Progenitor cell of endocrine pancreas (in vitro differentiated cells): ENCODE measurements around the gene ARNT2. TPM values are rescaled to one million over a fixed set of nuclear protein-coding genes. Genes with fewer than 3 reads are reported as not detected.

Experiments used
- DNase-seq: peaks from one replicate; pipeline ENCODE4 v3.0.0; 2021; ENCODE audit warnings: low spot score; ENCODE audit not compliant: unreplicated experiment
- H3K27ac Mint-ChIP-seq: 2 replicates; pipeline ENCODE4 v1.8.0; 2021; ENCODE audit warnings: mild to moderate bottlenecking, moderate library complexity, mixed read lengths
- H3K27me3 Mint-ChIP-seq: 2 replicates; pipeline ENCODE4 v1.8.0; 2021; ENCODE audit warnings: mixed read lengths
- H3K36me3 Mint-ChIP-seq: 2 replicates; pipeline ENCODE4 v1.8.0; 2022; ENCODE audit warnings: mixed read lengths; ENCODE audit not compliant: insufficient read depth
- H3K4me1 Mint-ChIP-seq: 2 replicates; pipeline ENCODE4 v1.8.0; 2021; ENCODE audit warnings: low read depth, mixed read lengths
- H3K4me3 Mint-ChIP-seq: 2 replicates; pipeline ENCODE4 v1.8.0; 2021; ENCODE audit warnings: low read depth, mild to moderate bottlenecking, moderate library complexity, mixed read lengths
- H3K9me3 Mint-ChIP-seq: 2 replicates; pipeline ENCODE4 v1.8.0; 2021; ENCODE audit warnings: low read depth, mixed read lengths
- total RNA-seq: library from RNA; stranded (reverse); gene quantifications from 2 replicates; pipeline ENCODE4 v1.2.1, GENCODE V29; 2021
- TF ChIP-seq, protein P1 (sequence below): fragments of 200-600 bp; sonication (generic); IDR thresholded peaks from one replicate; pipeline ENCODE4 v1.5.0; 2021; ENCODE audit warnings: antibody characterized with exemption, mild to moderate bottlenecking; ENCODE audit not compliant: unreplicated experiment

Gene ARNT2
- total RNA-seq, 1 donor from 2014 or later, result 37.3 TPM

DNA sequence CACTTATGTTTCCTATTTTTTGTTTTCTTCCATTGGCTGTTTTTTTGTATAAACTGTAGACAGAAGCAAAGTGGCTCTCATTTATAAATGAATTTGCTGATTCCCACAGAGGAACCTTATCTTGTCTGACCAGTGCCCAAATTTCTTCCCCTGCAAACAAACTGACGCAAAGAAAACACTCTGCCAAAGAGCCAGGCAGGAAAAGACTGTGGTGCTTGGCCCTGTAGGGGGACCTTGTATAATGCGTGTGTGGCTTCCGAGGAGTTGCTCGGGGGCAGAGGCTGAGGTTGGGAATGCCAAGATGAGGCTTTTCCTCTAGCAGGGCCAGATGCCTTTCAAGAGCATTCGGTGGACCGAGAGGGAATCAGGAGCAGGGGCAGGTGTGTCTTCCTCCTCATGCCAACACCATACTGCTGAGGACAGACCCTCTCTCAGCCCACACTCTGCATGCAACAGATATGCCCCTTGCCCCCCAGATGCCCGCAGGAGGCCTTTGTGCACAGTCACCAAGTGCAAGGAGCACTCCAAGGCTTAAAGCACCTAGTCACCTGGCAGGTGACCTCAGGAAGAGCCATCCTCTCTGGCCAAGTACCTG lies 186.7 kb downstream of the ARNT2 start:
- peaks cover 21% of the 10 kb centered on the region for H3K36me3 Mint-ChIP-seq
- H3K4me3 Mint-ChIP-seq, result no peak overlapping the region
- no peak for DNase-seq
- no peaks in the 10 kb centered on the region for H3K9me3 Mint-ChIP-seq
- no peaks in the 10 kb centered on the region for H3K27me3 Mint-ChIP-seq
- TF ChIP-seq, protein P1, sequence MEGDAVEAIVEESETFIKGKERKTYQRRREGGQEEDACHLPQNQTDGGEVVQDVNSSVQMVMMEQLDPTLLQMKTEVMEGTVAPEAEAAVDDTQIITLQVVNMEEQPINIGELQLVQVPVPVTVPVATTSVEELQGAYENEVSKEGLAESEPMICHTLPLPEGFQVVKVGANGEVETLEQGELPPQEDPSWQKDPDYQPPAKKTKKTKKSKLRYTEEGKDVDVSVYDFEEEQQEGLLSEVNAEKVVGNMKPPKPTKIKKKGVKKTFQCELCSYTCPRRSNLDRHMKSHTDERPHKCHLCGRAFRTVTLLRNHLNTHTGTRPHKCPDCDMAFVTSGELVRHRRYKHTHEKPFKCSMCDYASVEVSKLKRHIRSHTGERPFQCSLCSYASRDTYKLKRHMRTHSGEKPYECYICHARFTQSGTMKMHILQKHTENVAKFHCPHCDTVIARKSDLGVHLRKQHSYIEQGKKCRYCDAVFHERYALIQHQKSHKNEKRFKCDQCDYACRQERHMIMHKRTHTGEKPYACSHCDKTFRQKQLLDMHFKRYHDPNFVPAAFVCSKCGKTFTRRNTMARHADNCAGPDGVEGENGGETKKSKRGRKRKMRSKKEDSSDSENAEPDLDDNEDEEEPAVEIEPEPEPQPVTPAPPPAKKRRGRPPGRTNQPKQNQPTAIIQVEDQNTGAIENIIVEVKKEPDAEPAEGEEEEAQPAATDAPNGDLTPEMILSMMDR, result no peak
- H3K4me1 Mint-ChIP-seq, result no peaks in the 10 kb centered on the region
- no peak overlapping the region for H3K27ac Mint-ChIP-seq

DNA sequence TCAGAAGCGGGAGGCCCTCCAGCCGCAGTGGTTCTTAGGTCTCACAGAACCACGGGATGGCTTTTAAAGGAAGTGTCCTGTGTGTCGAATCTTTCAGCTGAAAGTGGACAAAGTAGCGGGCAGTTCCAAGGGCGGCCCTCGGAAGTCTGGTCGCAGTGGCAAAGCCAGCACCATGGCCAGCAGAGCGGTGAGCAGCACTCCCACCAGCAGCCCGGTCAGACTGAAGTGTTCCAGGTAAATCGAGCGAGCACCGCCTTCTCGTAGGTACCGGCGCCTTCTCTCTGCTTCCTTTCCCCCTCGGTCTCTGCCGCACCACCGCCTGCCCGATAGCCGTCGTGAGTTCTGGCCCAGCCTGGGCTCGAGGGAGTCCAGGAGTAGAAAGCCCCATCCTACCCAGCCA lies 187.3 kb downstream of the ARNT2 start:
- no peak overlapping the region for H3K4me3 Mint-ChIP-seq
- H3K27me3 Mint-ChIP-seq, result no peaks in the 10 kb centered on the region

DNA sequence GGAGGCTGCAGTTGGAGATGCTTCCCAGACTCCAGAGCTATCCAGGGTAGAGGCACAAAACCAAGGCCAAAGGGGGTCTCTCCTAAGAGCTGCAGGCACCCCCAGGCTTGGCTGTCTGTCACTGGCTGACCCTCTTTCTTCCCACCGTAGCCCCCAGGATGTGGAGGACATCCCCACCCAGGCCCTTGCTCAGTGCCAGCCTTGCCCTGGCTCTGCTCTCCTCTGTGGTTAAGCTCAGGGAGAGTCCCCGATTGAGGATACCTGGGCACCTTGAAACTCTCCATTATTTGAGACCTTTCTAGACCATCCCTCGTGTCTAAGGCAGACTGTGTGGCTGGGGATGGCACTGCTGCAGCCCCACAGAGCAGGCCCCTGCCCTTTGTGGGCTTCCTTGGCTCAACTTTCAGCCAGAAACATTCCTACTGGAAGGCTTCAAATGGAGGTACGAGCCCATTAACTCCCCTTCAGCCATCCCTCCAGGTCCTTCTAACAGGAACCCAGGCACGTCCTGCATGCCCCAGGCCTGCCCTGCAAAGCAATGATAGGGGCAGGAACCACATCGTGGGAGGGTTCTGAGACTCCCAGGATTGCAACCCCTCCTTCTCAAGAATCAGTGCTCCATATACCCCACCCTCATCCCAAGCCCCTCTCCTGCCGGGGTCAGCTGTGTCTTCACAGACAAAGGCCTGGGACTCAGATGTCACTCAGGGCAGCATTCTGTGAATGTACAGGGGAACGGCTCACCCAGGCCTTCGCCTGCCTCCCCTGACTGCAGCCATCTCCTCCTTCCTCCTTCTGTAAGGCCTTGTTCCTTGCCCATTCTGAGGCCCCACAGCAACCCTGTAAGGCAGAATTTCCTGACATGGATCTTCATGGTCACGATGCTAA lies 188.0 kb downstream of the ARNT2 start:
- no peaks in the 10 kb centered on the region for H3K9me3 Mint-ChIP-seq
- H3K27me3 Mint-ChIP-seq, result no peaks in the 10 kb centered on the region
- H3K4me1 Mint-ChIP-seq, result no peaks in the 10 kb centered on the region
- TF ChIP-seq, protein P1, result no peak
- peaks cover 23% of the 10 kb centered on the region for H3K36me3 Mint-ChIP-seq
- DNase-seq, result no peak
- H3K27ac Mint-ChIP-seq, result no peak overlapping the region
- H3K4me3 Mint-ChIP-seq, result no peak overlapping the region

More for the DNA sequence above, 187.3 kb downstream of the ARNT2 start:
- no peak for DNase-seq
- TF ChIP-seq, protein P1, result no peak
- H3K9me3 Mint-ChIP-seq, result no peaks in the 10 kb centered on the region
- H3K4me1 Mint-ChIP-seq, result no peaks in the 10 kb centered on the region
- no peak overlapping the region for H3K27ac Mint-ChIP-seq
- H3K36me3 Mint-ChIP-seq, result peaks cover 23% of the 10 kb centered on the region

GRCh38 chr15:80593486-80594030 lies 189.4 kb downstream of the ARNT2 start:
- DNase-seq, result no peak
- H3K9me3 Mint-ChIP-seq, result no peaks in the 10 kb centered on the region
- H3K27me3 Mint-ChIP-seq, result no peaks in the 10 kb centered on the region
- no peak overlapping the region for H3K27ac Mint-ChIP-seq
- peaks cover 20% of the 10 kb centered on the region for H3K36me3 Mint-ChIP-seq
- no peaks in the 10 kb centered on the region for H3K4me1 Mint-ChIP-seq
- TF ChIP-seq, protein P1, result no peak
- H3K4me3 Mint-ChIP-seq, result no peak overlapping the region

GRCh38 chr15:80594091-80594889 lies 190.1 kb downstream of the ARNT2 start:
- no peaks in the 10 kb centered on the region for H3K4me1 Mint-ChIP-seq
- DNase-seq, result no peak
- peaks cover 4% of the 10 kb centered on the region for H3K9me3 Mint-ChIP-seq
- H3K27me3 Mint-ChIP-seq, result no peaks in the 10 kb centered on the region
- TF ChIP-seq, protein P1, result no peak
- H3K36me3 Mint-ChIP-seq, result peaks cover 18% of the 10 kb centered on the region
- no peak overlapping the region for H3K4me3 Mint-ChIP-seq
- no peak overlapping the region for H3K27ac Mint-ChIP-seq
